OCI-M2 (cell line): ENCODE data around the gene TMEM45B.
A peak's percentile ranks its signal among the peaks of the same experiment; 100 is the strongest.
"Not testable (repeated sequence)": the region's sequence is repeated elsewhere in the genome, so short reads cannot be mapped to it uniquely, and the experiment has no call there.

Source experiments
- DNase-seq: peaks from one replicate; lab custom pipeline; 2025; ENCODE audit not compliant: unreplicated experiment; lab: John Stamatoyannopoulos, UW

Gene TMEM45B

DNA sequence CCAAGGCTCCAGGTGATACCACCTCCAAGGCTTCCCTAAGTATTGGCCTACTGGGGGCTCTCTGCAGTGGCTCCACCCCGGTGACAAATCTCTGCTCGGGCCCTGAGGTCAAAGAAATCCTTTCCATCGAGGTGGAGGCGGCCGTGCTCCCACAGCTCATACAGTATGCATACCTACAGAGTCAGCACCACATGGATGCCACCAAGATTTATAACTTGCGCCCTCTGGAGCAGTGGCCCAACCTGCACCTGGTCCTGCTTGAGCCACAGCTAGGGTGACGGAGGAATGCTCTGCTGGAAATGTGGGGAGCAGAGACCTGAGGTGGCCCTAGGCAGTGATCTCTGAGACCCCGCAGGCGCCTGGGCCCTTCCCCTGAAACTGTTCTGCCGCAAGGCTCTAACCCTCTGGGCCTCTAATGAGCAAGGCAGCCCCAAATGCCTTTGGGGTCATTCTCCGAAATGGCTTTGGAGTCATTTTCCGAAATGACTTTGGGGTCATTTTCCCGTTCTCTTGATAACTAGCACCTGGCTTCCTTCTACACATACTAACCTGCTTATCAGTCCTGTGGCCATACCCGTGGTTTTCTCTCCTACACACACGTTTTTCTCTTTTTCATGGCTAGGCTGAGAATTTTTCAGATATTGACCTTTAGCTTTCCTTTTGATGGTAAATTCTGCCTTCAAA lies 33.9 kb downstream of the TMEM45B start:
- no peak for DNase-seq

DNA sequence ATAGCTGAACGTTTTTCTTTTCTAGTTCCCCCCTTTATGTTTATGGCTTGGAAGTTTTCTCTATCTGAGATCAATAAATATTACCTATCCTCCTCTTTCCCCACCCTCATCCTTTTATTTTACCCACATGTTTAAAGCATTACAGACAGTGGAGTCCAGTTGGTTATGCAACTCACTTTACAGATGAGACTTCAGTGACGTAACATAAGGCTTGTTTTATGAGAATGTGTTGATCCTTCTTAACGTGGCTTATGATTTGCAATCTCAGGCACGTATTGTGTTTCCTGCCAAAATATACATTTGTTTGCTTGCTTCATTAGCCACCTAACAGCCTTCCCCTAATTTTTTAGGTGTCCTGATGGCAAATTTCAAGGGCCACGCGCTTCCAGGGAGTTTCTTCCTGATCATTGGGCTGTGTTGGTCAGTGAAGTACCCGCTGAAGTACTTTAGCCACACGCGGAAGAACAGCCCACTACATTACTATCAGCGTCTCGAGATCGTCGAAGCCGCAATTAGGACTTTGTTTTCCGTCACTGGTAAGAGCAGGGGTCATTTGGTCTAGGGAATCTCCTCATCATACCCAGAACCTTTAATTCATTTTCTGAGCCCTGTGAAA lies 36.6 kb downstream of the TMEM45B start:
- DNase-seq, result no peak

DNA sequence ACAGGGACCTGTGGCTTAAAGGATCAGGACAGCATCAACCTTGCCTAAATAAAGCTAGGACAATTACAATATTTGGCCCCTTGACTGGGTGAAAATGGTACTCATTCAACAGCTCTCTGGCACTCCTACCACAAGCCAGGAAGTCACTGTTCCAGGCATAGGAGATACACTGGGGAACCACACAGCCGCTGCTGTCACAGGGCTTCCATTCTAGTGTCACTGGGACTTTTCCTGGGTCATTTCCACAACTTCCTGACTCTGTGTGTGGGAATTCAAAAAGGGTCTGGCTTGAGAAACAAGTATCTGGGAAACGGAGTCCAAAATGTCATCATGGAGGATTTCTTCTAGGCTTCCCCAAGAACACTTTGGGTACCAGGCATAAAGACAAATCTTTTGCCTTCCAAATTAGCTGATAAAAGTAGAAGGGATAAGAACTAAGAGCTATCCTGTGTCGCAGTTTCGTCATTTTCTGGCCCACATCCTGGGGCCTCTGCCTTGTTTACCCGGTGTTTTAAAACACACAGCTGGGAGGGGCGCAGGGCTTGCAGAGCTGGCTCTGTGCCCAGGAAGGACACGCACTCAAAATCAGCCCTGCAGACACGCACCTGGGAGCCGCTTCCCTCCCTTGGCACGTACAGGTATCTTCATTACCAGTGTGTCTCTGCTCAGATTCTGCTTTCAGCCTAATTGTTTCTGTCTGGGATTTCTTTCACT lies 38.0 kb downstream of the TMEM45B start:
- no peak for DNase-seq

DNA sequence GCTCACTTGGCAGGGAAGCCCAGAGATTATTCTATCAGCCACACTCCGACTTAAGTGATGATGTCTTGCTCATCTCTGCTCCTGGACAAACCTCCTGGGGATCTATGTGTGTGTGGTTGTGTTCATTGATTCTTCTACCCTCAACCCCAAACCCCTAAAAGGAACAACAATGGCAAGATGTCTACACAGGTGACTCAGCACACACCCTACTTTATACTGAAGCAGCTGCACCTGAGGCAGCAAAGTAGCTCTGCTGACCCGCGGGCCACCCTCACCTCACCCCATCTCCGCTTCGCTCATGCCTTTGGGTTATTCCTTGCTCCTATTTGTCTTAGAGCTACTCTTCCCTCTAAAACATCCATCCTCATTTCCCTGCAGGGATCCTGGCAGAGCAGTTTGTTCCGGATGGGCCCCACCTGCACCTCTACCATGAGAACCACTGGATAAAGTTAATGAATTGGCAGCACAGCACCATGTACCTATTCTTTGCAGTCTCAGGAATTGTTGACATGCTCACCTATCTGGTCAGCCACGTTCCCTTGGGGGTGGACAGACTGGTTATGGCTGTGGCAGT lies 38.7 kb downstream of the TMEM45B start:
- DNase-seq, result no peak

DNA sequence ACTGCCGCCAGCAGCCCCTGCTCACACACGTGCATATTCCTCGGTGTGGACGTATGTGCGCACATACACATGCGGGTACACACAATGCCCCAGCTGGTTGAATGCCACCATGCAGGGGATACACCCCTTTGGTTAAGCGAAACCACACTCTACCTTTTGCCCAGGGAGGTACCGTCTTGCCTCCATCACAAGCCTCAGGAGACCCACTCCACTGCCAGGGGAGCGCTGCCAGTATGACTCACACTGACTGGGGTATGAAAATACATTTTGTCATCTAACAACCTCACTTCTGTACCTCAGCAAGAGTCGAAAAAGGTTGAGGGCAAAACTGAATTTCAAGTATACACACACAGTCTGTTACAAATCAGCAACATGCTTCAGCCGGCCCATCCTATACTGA lies 39.4 kb downstream of the TMEM45B start:
- DNase-seq, result no peak

DNA sequence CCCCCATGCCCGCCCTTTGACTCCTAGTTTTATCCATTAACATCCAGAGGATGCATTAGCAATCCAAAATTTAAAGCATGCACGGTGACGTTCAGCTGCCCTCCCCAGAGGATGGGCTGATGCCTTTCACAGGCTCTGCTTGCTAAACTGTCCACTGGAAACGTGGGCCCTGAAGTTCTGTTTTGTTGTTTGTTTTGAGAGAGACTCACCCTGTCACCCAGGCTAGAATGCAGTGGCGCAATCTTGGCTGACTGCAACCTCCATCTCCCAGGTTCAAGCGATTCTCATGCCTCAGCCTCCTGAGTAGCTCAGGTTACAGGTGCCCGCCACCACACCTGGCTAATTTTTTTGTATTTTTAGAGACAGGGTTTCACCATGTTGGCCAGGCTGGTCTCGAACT lies 40.4 kb downstream of the TMEM45B start:
- no peak for DNase-seq

DNA sequence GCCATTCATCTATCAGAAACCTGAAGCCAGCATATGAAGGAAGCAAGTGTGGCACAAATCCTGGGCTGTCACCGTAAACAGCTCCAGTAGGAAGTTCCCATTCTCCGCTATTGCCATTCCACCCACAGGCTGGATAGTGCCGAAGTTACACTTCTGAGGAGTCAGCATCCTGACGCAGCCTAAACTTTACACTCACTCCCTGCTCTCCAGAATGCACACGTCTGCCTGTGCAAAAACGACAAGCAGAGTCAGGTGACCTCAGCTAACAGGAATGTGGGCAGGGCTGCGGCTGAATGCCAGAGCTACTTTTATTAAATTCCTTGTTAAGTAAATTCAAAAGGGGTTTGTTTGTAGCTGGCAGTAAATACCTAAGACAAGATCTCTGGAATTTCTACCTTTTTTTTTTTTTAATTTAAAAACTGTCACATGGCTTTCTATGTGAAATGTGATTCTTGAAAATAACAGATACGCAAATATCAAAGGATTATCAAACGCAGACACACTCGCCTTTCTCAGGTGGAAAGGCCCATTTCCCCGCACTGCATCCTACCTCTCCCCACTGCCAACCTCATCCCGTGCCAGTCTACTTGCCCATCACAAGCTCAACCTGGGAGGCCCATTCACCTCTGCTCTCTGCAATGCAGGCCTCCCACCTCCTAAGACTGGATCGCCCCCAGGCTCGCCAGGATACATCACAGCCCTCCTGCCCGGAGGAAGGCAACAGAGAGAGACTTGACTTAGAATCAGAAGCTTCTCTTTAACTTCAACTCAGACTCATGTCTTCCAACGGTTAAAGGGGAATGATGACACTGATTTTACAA lies 46.3 kb downstream of the TMEM45B start:
- no peak for DNase-seq

DNA sequence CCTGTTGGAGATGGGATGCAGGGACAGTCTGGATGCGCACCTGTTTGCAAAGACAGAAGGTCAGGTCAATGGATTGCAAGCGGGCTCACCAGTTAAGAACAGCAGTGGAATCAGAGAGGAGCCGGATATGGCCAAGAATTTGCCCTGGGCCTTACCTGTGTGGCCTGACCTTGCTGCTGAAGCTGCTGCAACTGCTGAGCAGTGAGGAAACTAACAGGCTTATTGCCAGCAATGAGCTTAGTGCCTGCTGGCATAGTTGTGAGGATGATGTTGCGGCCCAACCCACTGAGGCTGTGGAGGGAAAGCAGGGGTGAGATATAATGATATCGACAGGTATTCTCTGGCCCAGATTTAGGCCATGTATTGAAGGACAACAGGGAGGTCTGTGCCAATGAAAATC lies 49.2 kb downstream of the TMEM45B start:
- no peak for DNase-seq

DNA sequence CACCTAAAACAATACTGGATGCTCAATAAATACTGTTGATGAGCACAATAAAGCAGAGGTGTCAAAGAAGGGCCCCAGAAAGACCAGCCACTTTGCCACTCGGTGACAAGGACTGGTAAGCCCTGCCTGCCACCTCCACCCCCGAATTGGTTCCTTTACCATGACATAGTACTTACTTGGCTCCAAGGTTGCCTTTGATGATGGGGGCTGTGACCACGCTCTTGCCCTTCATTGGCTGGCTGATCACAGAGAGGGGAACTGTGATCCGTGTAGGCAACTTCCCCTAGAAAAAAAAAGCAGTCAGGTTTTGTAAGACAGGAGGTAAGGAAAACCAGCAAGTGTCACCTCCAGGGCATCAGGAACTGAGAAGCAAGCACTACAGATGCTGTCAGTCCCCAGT lies 50.1 kb downstream of the TMEM45B start:
- DNase-seq, result no peak

DNA sequence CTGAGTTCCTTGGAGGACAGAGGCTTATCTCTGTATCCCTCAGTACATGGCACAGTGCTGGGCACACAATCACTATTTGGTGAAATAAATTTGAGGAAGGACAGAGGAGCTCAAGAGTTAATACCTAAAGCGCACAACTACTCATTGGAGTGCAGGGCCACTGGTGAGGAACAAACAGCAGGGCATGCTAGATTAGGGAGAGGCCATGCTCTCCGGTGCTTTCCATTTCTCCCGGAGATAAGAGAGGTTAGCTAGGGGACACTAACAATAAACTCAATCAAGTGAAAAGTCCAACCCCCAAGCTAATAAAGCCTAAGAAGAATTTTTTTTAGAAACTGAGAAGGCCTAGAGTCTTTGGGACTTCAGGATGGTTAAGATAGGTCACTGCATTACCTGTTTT lies 50.7 kb downstream of the TMEM45B start:
- DNase-seq, result no peak

DNA sequence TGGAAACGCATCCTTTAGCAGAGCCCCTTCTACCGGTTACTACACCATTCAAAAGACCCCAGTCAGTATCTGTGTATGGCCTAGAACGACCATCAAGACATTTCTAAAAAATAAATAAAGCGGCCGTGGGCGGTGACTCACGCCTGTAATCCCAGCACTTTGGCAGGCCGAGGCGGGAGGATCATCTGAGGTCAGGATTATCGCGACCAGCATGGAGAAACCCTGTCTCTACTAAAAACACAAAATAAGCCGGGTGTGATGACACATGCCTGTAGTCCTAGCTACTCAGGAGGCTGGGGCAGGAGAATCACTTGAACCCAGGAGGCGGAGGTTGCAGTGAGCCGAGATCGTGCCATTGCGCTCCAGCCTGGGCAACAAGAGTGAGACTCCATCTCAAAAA lies 53.0 kb downstream of the TMEM45B start:
- DNase-seq, result not testable (repeated sequence)

DNA sequence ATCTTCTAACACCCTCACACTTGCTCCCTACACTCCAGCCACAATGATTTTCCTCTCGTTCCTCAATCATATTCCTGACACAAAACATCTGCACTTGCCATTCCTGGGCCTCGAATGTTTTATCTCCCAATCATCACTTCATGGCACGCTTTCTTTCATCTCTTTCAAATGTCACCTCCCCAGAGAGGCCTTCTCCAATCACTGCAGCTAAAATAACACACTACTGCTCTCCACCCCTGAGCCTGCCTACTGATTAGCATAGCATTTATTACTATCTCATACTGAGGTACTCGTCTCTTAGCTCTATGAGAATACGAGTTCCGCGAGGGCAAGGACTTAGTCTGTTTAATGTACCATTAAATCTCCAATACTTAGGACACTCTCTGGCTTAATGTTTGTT lies 56.3 kb downstream of the TMEM45B start:
- no peak for DNase-seq

DNA sequence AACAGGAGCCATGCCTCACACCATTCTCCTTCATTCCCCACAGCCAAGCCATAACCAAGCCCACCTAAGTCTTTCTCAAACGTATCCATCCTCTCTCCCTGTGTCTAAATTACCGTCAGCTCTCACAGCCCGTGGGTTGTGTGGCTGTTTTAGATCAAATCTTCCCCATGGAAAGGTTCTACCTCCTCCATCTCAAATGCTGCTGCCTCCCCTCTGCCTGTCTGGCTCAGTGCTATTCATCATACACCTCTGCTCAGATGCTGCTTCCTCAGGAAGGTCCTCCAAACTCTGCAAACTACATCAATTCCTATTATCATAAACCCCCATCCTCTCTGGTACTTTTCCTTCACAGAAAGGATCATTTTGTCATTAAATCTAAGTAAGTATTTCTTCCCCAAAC lies 64.7 kb downstream of the TMEM45B start:
- no peak for DNase-seq

DNA sequence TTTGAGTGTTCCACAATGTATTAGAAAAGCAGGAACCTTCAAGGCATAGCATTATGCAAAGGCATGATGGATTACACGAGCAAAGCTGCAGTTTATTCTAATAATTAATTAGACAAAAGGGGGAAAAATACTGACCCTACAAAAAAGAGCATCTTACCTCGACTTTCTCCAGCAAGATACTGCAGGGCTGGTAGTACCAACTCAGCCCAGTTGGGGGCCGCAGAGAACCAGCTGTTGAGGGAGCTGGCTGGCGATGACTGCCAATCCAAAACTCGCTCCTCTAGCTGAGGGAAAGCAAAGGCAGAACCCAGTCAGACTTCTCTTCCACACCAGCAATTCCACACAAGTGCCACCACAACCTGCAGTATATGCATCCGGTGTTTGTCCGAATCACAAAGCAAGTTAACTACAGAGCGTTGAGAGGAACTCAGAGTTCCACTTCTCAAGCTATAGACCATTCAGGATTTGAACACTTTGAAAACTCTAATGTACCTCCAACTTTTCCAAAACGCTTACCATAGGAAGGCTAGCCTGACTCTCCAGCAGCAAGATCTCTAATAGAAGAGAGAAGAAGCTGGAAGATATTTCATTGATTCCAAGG lies 66.0 kb downstream of the TMEM45B start:
- DNase-seq, result no peak

DNA sequence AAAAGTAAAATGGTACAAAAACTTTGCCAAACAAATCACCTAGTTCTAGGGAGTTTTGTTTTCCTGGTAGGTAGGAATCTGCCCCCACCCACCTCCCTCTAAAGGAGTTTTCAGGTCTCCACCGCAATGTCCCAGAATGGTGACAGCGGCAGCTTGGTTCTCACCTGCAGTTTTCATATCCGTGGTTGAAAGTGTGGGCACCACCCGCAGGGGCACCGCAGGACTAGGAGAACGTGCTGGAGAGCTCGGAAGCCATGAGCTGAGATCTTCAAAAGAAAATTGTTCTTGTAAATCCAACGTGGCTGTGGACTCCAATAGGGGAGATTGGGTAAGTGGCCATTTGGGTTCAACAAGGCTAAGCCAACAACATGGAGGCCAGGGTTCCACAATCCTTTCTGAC lies 68.9 kb downstream of the TMEM45B start:
- no peak for DNase-seq

DNA sequence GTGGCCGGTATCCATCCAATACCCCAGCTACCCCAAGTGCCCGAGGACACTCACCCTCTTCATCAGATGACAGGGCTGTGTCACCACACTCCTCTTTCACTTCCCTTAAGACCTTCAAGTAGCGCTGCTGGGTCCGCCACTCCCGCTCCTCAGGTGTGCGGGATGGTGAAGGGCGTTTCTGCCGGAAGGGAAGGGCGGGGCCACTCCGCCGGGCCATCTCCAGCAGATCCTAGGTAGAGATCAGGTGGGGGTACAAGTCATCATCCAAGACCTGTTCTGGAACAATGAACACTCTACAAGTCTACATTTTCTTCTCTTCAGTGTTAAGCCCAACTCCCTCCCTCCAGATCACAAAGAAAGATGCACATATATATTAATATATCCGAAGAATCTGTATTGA lies 69.7 kb downstream of the TMEM45B start:
- DNase-seq, result no peak

DNA sequence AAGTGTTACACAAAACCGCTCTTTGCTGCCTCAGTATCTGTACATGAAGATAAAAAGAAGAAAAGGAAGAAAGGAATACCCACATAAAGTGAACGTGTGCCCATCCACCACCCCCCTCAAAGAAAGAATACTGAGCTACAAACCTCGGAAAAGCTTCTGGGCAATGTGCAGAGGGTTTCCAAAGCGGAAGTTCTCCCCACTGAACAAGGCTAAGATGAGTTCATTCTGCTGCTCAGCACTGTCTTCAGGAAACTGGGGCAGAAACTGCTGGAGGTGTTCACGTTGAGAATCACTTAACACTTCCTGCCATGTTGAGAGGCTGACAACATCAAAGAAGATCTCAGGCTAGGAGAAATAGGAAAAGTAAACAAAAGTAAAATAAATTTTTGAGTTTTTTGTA lies 72.8 kb downstream of the TMEM45B start:
- no peak for DNase-seq

DNA sequence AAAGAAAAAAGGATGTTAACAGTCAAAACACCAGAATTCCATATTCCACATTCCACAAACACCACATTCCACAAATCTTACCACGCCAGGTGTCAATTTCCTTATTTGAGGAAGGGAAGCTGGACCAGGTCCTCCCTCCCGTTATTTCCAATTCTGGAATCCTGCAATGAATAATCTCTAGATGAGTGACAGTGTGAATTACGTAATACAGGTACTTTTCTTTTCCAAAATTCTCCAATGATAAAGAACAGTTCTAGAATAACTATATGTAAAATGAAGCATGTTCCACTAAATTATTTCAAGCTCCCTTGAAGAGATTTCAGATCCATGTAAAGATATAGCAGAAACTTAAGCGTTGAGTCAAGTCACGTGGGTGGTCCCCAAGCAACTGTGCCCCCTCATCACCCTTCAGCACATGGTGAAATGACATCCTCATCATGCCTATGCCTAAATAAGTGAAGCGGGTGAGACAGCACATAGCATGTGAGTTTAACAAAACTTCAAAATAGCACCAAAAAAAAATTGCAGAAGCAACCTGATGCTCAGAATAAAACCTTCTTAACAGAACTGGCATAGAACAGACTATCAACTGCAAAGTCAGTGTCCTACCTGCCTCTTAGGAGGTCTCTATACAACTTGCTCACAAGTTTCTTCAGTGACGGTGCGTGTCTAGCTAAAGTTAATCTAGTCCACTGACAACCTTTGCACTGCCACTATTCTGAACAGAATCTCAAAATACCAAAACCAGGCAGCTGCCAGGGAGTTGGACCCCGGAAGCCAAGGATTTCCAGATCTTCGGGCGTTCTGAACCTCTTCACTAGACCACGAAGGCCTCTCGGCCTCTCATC lies 78.9 kb downstream of the TMEM45B start:
- no peak for DNase-seq

DNA sequence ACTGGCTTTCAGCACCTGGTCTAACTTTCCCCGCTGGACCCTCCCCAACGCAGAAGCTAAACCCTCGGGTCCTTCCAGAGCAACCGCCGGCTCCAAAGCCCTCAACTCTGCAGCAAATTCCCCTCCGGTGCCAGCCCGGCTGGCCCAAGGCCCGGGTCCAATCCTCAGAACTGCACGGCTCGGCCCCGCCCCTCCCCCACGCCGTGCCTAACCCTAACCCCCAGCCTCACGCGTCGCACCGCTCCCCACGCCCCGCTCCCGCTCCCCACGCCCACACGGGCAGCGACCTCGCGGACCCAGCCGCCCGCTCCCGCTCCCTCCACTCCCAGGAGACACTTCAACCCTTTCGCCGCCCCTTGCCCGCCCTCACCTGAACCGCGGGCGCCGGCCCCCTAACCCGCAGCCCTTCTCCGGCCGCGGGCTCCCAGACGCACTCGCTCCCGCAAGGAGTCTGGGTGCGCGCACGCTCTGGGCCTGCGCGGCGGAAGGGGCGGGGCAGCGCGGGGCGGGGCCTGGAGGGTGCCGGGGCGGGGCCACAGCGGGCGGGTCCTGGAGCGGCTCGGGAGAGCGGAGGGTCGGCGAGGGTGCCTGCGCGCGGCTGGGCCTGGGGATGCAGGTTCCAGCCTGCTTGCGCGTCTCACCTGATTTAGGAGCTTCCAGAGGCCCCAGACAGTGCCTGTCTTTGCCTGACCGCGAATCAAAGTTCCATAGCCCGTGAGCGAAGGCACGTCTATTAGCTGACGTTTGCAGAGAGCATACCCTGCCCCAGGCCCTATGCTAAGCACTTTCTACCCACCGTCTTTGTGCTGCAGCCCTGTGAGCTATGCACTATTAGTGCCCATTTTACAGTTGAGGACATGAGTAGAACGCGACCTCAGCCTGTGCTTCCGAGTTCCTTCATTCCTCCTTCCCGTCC lies 79.7 kb downstream of the TMEM45B start, which contains the start of gene NFRKB:
TSS of gene NFRKB (minus strand) at position 453 of the 916 bp plus-strand sequence. CDS start 2,729 bp downstream, outside the sequence.
- peak; percentile 31 for DNase-seq
